ENCODE data around the gene MIDN.
A peak's percentile ranks its signal among the peaks of the same experiment; 100 is the strongest.
"Not testable (repeated sequence)": the region's sequence is repeated elsewhere in the genome, so short reads cannot be mapped to it uniquely, and the experiment has no call there.

MIDN gene

DNA sequence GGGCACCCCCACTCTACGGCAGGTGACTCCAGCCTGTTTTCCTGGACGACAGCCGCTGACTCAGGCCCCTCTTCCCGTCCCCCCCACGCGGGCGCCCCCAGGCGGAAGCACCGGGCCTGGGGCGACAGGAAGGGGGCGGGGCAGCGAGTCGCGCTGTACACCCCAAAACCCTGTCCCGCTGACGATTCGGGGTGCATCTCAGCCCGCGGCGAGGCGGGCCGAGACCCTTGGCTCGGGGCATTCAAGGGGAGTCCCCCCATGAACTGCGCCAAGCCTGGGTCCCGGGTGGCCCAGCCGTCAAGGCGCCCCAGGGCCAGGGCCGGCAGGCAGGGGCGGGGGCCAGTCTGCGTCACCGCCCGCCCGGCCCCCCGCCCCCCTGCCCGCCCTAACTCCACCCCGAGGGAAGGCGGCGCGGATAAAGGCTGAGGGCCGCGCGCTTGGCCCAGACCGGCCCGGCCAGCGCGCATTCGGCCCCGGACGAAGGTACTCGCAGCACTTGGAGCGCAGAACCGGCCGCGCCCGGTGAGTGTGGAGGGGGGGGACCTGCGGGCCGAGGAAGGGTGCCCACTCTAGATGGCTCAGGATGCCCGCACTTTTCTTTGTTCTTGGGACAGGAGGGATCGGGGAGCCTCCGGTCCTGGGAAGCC is at the start of gene MIDN:
MIDN (plus strand) TSS at position 445 of the 647 bp plus-strand sequence. CDS start 1,714 bp downstream, outside the sequence.
- DNase-seq (ENCODE audit: low read depth in 2 of 2) = no peak

- DNase-seq (ENCODE audit: low read depth in 2 of 2) = no peak
Observed at GRCh38 chr19:1199531-1199930, 48.9 kb upstream of the MIDN start.

DNA sequence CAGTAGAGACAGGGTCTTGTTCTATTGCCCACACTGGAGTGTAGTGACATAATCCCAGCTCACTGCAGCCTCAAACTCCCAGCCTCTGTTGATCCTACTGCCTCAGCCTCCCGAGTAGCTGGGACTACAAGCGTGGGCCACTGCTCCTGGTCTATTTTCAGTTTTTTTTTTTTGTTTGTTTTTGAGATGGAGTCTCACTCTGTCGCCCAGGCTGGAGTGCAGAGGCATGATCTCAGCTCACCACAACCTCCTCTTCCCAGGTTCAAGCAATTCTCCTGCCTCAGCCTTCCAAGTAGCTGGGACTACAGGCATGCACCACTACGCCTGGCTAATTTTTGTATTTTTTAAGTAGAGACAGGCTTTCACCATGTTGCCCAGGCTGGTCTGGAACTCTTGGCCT is 47.8 kb upstream of the MIDN start:
- DNase-seq (ENCODE audit: low read depth in 2 of 2) = not testable (repeated sequence)

GRCh38 chr19:1205114-1206099 is 43.0 kb upstream of the MIDN start, which contains the start of gene STK11:
STK11 (plus strand) TSS chr19:1205778; CDS start chr19:1206914, 1,136 bp downstream.
- peak; percentile 98 for DNase-seq (ENCODE audit: low read depth in 2 of 2)

GRCh38 chr19:1206150-1206863 is 42.1 kb upstream of the MIDN start:
- no peak for DNase-seq (ENCODE audit: low read depth in 2 of 2)

DNA sequence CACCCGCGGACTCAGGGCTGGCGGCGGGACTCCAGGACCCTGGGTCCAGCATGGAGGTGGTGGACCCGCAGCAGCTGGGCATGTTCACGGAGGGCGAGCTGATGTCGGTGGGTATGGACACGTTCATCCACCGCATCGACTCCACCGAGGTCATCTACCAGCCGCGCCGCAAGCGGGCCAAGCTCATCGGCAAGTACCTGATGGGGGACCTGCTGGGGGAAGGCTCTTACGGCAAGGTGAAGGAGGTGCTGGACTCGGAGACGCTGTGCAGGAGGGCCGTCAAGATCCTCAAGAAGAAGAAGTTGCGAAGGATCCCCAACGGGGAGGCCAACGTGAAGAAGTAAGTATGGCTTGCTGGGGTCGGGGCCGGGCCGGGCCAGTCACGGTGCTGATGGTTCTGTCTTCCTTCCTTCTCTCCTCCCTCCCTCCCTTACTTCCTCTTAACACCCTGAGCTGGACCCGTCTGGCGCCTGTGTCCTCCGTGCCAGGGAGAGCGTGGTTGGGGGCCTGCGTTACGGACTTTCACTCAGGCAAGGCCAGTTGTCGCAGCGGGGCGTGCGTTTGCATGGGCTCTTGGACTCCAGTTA is 41.4 kb upstream of the MIDN start:
- DNase-seq (ENCODE audit: low read depth in 2 of 2) = no peak

- not testable (repeated sequence) for DNase-seq (ENCODE audit: low read depth in 2 of 2)
Observed at GRCh38 chr19:1208830-1209229, 39.6 kb upstream of the MIDN start.

DNA sequence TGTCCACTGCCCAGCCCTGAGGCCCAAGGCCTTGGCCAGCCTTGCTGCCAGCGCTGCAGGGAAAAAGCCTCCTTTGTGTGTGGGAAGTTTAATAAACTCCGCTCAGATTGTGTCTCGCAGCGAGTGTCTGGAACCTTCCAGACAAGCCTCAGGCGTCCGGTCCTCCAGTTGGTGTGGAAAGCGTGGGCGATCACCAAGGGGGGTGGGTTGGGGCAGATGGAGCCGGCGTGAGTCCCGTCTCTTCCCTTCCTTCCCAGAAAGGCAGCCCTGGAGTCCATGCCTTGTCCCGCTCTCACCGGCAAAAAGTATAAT is 38.2 kb upstream of the MIDN start:
- no peak for DNase-seq (ENCODE audit: low read depth in 2 of 2)

- DNase-seq (ENCODE audit: low read depth in 2 of 2) = no peak
Observed at GRCh38 chr19:1211494-1212234, 36.7 kb upstream of the MIDN start.

DNA sequence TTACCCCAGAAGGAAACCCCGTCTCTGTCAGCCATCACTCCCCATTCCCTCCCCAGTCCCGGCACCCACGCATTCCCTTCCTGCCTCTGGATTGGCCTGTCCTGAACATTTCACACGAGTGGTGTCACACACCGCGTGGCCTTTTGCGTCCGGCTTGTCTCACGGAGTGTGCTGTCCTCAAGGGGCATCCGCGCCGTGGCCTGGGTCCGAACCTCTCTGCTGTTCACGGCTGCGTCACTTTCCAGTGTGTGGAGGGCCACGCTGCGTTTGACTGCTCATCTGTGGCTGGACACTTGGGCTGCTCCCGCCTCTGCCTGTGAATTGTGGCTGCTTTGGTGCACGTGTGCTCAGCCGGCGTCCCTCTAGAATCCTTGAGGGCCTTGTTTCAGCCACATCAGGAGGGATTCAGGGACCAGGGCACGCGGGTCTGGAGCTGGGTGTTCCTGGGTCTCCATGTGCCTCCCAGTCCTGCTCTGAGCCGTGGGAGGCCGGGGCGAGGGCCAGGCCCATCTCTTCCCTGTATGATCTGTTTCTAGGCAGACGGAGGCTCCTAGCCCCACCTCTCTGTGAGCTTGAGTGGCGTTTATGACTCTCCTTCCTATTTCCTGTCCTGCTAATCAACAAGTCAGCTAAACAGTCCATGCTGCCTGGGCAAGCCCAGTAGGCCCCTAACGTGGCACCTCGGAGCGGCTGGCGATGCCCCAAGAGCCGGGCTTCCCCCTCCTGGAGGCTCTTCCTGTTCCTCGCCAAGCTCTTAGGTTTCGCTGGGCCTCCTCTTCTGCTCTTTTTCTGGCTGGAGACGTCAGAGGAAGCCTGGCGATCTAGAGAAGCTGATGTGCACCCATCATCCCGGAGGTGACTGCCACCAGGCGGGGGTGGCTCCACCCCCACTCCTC is 34.7 kb upstream of the MIDN start:
- no peak for DNase-seq (ENCODE audit: low read depth in 2 of 2)

GRCh38 chr19:1214299-1214861 is 34.0 kb upstream of the MIDN start:
- DNase-seq (ENCODE audit: low read depth in 2 of 2) = no peak

- no peak for DNase-seq (ENCODE audit: low read depth in 2 of 2)
Observed at GRCh38 chr19:1214862-1215731, 33.3 kb upstream of the MIDN start.

DNA sequence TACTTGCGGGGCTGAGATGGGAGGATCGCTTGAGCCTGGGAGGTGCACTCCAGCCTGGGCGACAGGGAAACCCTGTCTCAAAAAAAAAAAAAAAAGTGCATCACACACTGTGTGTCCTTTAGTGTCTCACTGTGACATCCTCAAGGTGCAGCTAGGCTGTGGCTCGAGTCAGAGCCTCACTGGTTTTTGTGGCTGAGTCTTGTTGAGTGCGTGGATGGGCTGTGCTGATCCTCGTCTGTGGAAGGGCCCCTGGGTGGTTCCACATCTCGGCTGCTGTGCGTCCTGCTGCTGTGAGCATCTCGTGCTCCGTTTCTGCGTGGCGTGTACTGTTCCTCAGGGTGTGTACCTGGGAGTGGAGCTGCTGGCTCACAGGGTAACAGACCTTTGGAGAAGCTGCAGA is 31.6 kb upstream of the MIDN start:
- no peak for DNase-seq (ENCODE audit: low read depth in 2 of 2)

DNA sequence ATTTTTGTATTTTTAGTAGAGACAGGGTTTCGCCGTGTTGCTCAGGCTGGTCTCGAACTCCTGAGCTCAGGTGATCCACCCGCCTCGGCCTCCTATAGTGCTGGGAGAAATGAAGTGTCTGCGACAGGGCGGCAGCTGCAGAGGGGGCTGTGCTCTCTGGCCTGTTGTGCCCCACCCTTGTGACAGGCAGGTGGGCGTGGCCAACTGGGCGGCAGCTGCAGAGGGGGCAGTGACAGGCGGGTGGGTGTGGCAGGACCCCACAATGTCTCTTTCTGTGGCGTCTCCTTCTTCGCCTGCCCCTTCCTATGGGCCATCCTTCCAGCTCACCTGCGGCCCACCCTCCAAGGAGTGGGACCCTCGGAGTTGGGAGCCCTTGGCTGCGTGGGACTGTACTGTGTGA is 31.0 kb upstream of the MIDN start:
- no peak for DNase-seq (ENCODE audit: low read depth in 2 of 2)

DNA sequence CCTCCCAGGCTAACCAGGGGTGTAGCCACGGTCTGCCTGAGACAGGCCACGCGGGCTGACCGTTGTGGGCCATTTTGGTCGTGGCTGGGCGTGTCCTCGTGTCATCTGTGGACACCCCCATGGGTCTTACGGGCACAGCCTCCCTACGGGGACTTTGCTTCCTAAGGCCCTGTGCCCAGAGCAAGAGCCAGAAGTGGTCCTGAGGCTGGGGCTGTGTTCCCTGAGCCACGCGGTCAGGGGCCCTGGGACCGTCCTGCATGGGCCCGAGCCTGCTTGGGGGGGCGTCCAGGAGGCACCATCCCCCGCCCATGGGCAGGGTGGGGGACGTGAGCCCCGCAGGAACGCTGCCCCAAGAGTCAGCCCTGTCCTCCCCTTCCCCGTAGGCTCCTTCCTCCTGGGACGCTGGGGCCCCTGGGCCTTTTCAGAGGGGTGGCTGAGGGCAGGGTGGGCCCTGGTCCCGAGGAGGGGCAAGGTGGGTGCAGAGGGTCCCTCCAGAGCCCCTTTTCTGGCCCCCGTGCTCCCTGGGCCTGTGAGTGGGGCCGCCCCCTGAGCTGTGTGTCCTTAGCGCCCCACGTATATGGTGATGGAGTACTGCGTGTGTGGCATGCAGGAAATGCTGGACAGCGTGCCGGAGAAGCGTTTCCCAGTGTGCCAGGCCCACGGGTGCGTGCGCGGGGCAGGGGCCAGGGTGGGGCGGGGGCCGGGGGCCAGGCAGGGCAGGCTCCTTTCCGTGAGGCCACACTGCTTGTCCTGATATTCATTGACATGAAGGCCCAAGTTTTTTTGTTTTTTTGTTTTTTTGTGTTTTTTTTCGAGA is 29.4 kb upstream of the MIDN start:
- DNase-seq (ENCODE audit: low read depth in 2 of 2) = no peak

DNA sequence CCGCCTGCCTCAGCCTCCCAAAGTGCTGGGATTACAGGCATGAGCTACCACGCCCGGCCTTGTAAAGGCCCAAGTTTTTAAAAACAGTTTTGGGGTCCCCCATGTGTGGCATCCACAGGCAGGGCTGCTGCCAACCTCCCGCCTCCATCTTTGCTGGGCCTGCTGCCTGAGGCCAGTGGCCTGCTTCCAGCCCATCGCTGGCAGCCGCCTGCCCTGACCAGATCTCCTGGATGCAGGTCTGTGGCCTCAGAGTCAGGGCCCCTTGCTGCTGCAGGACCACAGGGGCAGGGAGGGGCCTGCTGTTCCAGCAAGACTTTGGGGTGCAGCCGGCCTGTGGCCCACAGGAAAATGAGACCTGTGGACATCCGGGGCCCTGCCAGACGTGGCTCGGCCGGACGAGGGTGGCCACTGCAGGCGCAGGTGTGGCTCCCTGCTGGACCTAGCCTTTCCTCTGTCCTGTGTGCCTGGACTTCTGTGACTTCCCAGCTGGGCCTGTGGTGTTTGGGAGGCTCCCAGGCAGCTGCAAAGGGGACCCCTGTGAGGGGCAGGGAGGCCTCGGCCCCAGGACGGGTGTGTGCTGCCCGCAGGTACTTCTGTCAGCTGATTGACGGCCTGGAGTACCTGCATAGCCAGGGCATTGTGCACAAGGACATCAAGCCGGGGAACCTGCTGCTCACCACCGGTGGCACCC is 28.5 kb upstream of the MIDN start:
- no peak for DNase-seq (ENCODE audit: low read depth in 2 of 2)

DNA sequence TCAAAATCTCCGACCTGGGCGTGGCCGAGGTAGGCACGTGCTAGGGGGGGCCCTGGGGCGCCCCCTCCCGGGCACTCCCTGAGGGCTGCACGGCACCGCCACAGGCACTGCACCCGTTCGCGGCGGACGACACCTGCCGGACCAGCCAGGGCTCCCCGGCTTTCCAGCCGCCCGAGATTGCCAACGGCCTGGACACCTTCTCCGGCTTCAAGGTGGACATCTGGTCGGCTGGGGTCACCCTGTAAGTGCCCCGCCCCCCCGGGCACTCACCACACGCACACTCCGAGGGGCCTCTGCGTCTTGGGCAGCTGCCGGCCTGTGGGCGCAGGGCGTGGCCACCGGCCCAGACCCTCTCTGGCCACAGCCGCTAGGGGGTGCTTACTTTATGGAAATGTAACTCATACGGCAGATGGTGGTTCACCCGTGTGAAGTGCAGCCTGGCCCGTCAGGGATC is 27.9 kb upstream of the MIDN start:
- no peak for DNase-seq (ENCODE audit: low read depth in 2 of 2)

Data from stimulated activated CD4-positive, alpha-beta T cell treated with anti-CD3 and anti-CD28 coated beads, Interleukin-1b, Interleukin-23, amount 100 ng/mL, for 1 hour (primary cell).